H1 (cell line): ENCODE measurements around the gene RNF166. TPM values are rescaled to one million over a fixed set of nuclear protein-coding genes. Genes with fewer than 3 reads are reported as not detected.

Experiments
- CEBPB ChIP-seq: IDR thresholded peaks from 2 replicates; pipeline ENCODE4 v1.6.1; 2012; ENCODE audit warnings: low read depth, low read length
- JUN ChIP-seq: IDR thresholded peaks from 2 replicates; pipeline ENCODE4 v1.6.1; 2011; ENCODE audit warnings: low read depth, mild to moderate bottlenecking, improper control_type of control experiment, low read length
- polyA plus RNA-seq, 7 experiments: library from polyadenylated mRNA; depleted of rRNA in 3 of 7; stranded (reverse) in 5 of 7; unstranded in 2 of 7; fragments of >200 nt in 5 of 7; fragments of 200-250 nt in 2 of 7; gene quantifications; 1 replicate in 5 of 7; 2 replicates in 1 of 7; 4 replicates in 1 of 7; pipeline versions ENCODE4 v1.2.1 to v1.2.3, GENCODE V29; 2011 to 2013; ENCODE audit warnings: missing spikeins in 2 of 7, mixed read lengths in 2 of 7
- total RNA-seq: library from RNA; stranded (reverse); fragmentation: NEBNext Ultra II Directional; extraction: Animal tissue kit (Norgen Biotek cat#: 25700); gene quantifications from 2 replicates; pipeline ENCODE4 v1.2.1, GENCODE V29; 2021

Gene RNF166
- total and polyA plus RNA-seq, 2 of the 8 experiments (the other 6 are each of a cell fraction or from before 2014, with no cell fraction given): 29.8 to 31.2 TPM

- no peak for TF ChIP-seq CEBPB
- no peak for TF ChIP-seq JUN
Measured at GRCh38 chr16:88678224-88678979, 27.8 kb downstream of the RNF166 start (continued).
